Neural crest cell (in vitro differentiated cells): ENCODE data around the gene PPP1R11. TPM values are rescaled to one million over a fixed set of nuclear protein-coding genes. Genes with fewer than 3 reads are reported as not detected.

Experiments
- DNase-seq: peaks from one replicate; pipeline ENCODE4 v3.0.0; 2021; ENCODE audit warnings: low read depth, mixed read lengths, low spot score
- H3K27ac Mint-ChIP-seq: one replicate; pipeline ENCODE4 v1.8.0; 2021; ENCODE audit warnings: mild to moderate bottlenecking, mixed read lengths; ENCODE audit not compliant: unreplicated experiment
- H3K27me3 Mint-ChIP-seq: 2 replicates; pipeline ENCODE4 v1.8.0; 2021; ENCODE audit warnings: low read depth, mild to moderate bottlenecking, mixed read lengths
- H3K36me3 Mint-ChIP-seq: 2 replicates; pipeline ENCODE4 v1.8.0; 2021; ENCODE audit warnings: low read depth, mild to moderate bottlenecking, mixed read lengths
- H3K4me1 Mint-ChIP-seq: 2 replicates; pipeline ENCODE4 v1.8.0; 2021; ENCODE audit warnings: mixed read lengths
- H3K4me3 Mint-ChIP-seq: one replicate; pipeline ENCODE4 v1.8.0; 2021; ENCODE audit warnings: mild to moderate bottlenecking, mixed read lengths
- H3K9me3 Mint-ChIP-seq: 2 replicates; pipeline ENCODE4 v1.8.0; 2021; ENCODE audit warnings: mixed read lengths
- total RNA-seq: library from RNA; stranded (reverse); gene quantifications from 2 replicates; pipeline ENCODE4 v1.2.1, GENCODE V29; 2021
- TF ChIP-seq, protein P1 (sequence below): fragments of 200-600 bp; sonication (generic); conservative IDR thresholded peaks from 2 replicates; pipeline ENCODE4 v1.5.0; 2021; ENCODE audit warnings: antibody characterized with exemption, mild to moderate bottlenecking

PPP1R11 gene
- total RNA-seq, 1 donor from 2014 or later, result 35.6 TPM

DNA sequence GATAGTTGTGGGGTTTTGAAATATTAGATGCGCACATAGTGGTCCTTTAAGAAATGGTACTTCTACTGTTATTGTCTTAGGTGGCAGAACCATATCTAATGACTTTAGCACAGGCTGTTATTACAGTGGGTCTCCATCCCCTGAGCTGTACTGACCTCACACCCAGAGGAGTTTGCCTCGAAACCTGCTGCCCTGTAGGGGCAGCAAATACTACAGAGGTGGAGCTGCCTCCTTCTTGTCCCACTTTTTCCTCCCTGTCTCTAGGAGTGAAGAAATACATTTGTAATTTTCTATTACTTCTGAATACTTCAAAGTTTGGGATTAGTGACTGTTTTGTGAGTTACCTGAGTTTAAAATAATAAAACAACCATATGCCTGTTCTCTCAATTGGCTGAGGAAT lies 37.7 kb downstream of the PPP1R11 start:
- Mint-ChIP-seq H3K4me1 (peaks cover 33% of the 10 kb centered on the region), H3K27ac (no peak overlapping the region), H3K27me3 (peaks cover 92% of the 10 kb centered on the region), H3K4me3 (peak overlapping the region; percentile 16), H3K9me3 (no peaks in the 10 kb centered on the region), H3K36me3 (no peaks in the 10 kb centered on the region)
- DNase-seq, result no peak
- TF ChIP-seq, protein P1, sequence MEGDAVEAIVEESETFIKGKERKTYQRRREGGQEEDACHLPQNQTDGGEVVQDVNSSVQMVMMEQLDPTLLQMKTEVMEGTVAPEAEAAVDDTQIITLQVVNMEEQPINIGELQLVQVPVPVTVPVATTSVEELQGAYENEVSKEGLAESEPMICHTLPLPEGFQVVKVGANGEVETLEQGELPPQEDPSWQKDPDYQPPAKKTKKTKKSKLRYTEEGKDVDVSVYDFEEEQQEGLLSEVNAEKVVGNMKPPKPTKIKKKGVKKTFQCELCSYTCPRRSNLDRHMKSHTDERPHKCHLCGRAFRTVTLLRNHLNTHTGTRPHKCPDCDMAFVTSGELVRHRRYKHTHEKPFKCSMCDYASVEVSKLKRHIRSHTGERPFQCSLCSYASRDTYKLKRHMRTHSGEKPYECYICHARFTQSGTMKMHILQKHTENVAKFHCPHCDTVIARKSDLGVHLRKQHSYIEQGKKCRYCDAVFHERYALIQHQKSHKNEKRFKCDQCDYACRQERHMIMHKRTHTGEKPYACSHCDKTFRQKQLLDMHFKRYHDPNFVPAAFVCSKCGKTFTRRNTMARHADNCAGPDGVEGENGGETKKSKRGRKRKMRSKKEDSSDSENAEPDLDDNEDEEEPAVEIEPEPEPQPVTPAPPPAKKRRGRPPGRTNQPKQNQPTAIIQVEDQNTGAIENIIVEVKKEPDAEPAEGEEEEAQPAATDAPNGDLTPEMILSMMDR, result peak; percentile 13

DNA sequence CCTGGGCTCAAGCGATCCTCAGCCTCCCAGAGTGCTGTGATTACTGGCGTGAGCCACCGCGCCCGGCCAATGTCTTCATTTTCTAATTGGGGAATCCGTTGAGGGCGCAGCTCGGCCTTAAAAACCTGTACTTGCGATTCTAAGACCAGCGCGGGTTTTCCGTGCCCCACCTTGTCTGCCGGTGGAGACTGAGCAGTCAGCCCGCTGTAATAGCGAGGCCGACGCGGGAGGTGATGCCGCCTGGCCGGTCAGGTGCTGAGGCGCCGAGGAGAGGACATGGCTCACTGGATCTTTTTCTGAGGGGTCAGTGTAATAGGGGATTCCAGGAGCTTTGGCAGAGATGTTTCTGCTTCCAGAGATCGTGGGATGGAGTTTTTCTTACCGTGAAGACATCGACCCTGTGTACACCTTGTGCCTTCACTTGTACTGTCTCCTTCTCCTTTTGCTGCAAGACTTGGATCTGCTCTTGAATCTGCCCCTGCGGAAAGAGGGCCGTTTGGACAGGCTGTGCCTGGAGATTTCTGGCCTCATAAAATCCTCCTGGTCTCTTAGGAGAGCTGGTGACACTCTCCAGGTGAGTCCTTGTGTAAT lies 44.4 kb downstream of the PPP1R11 start:
- no peaks in the 10 kb centered on the region for H3K4me1 Mint-ChIP-seq
- H3K9me3 Mint-ChIP-seq, result no peaks in the 10 kb centered on the region
- peaks cover 89% of the 10 kb centered on the region for H3K27me3 Mint-ChIP-seq
- no peak overlapping the region for H3K27ac Mint-ChIP-seq
- no peak overlapping the region for H3K4me3 Mint-ChIP-seq
- TF ChIP-seq, protein P1, result no peak
- H3K36me3 Mint-ChIP-seq, result no peaks in the 10 kb centered on the region
- no peak for DNase-seq

DNA sequence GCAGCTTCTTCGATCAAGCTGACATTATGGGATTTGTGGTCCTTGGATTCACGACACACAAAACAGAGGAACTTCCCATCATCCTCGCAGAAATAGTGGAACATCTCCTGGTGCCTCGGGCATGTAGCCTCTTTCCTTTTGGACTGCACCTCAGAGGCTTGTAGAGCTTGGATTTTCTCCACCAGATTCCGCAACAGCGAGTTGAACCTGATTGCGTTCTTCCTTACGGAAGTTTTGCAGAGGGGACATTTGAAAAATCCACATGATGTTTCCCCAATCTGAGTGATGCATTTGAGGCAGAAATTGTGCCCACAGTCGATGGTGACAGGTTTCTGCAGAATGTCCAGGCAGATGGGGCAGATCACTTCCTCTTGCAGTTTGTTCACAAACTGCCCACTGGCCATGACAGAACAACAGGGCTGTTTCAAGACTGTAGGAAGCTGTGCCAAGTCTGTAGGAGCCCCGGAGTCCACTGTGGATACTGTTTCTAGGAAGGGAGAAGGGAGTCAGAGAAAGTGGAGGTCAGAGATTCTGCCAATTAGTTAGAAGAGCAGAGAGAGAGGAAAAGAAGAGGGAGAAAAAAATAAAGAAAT lies 45.5 kb downstream of the PPP1R11 start:
- TF ChIP-seq, protein P1, result no peak
- DNase-seq, result no peak
- Mint-ChIP-seq H3K36me3 (no peaks in the 10 kb centered on the region), H3K27me3 (peaks cover 81% of the 10 kb centered on the region), H3K27ac (no peak overlapping the region), H3K9me3 (no peaks in the 10 kb centered on the region), H3K4me3 (no peak overlapping the region), H3K4me1 (no peaks in the 10 kb centered on the region)

DNA sequence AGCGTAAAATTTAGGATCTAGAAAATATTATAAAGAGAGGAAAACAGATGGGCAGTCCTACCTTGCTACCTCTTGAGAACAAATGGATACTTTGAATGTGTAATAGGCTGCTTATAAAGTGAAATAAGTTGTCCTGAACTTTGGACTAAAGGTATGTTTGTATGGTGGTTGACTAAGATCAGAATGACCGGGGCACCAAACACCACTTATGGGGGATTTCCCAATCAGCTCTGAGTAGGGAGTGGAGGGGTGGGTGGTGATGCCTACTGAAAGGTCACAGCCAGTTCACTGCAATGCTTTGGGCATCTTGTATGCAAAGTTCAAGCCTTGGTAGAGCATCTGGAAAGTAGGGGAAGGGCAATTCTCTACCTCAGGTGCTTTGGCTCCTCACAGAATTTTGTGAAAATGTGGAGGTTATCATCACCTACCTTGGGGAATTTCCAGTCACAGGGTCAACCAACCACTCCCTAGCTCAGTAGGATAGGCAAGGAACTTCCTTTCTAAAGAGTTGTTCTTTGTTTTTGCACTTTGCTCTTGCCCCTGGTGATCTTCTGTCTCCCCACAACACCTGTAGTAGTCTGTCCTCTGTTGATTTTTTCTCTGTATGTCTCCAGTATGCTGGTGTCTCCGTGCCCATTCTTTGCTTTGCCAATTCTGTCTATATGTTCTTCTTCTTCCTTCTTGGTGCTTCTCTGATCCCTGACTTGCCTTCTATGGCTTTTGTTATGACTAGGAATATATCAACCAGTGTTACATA lies 46.2 kb downstream of the PPP1R11 start, which contains the start of gene TRIM31:
Gene TRIM31 (minus strand): TSS at position 88 of the 757 bp plus-strand sequence. CDS start 285 bp downstream, outside the sequence.
- Mint-ChIP-seq H3K9me3 (no peaks in the 10 kb centered on the region), H3K4me1 (no peaks in the 10 kb centered on the region), H3K4me3 (no peak within 1 kb of the TSS), H3K27me3 (peaks cover 78% of the 10 kb centered on the region), H3K27ac (no peak within 1 kb of the TSS), H3K36me3 (no peaks in the 10 kb centered on the region)
- TF ChIP-seq, protein P1, result no peak
- DNase-seq, result no peak

DNA sequence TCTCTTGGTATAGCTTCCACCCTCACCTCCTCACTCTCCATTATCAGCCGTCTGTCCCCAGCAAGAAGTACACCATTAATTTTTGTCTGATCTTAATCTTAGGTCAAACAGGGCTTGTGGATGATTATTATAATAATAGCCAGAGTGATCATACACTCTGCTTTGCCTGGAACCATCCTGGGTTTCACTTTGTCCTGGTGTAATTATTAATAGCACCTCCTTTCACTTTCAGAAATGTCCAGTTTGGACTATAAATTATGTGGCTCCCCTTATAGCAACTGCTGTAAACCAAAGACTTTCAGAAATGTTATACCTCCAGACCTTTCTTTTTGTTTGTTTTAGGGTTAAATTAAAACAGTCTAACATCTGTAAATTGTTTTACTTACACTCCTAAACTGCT lies 46.8 kb downstream of the PPP1R11 start:
- no peak for DNase-seq
- Mint-ChIP-seq H3K36me3 (no peaks in the 10 kb centered on the region), H3K27ac (no peak overlapping the region), H3K27me3 (peaks cover 74% of the 10 kb centered on the region), H3K4me1 (no peaks in the 10 kb centered on the region), H3K4me3 (no peak overlapping the region), H3K9me3 (no peaks in the 10 kb centered on the region)
- TF ChIP-seq, protein P1, result no peak
